Left lung (tissue), 10 donors: Measurements from ENCODE around the gene CSRNP3. TPM values are rescaled to one million over a fixed set of nuclear protein-coding genes. Genes with fewer than 3 reads are reported as not detected.

Experiments used
- ATAC-seq: fragments of 200-7000 bp; cut with Tn5 transposase; one replicate; pipeline ENCODE4 v1.9.1; 2020; ENCODE audit warnings: moderate library complexity
- DNase-seq, 4 donors: peaks; one replicate each; pipeline ENCODE4 v3.0.0-alpha.2; 2013 to 2020
- H3K27ac ChIP-seq, 2 donors: fragments of 200-600 bp; sonication (generic) in 1 of 2; one replicate each; pipeline versions ENCODE4 v1.5.0 to v1.8.0; 2020 to 2021
- H3K27me3 ChIP-seq, 2 donors: fragments of 200-600 bp; sonication (generic) in 1 of 2; one replicate each; pipeline versions ENCODE4 v1.5.0 to v1.8.0; 2020 to 2021
- H3K36me3 ChIP-seq, 2 donors: fragments of 200-600 bp; sonication (generic) in 1 of 2; one replicate each; pipeline versions ENCODE4 v1.5.0 to v1.8.0; 2020 to 2021
- H3K4me1 ChIP-seq, 2 donors: fragments of 200-600 bp; one replicate each; pipeline ENCODE4 v1.8.0; 2021
- H3K4me3 ChIP-seq, 2 donors: fragments of 200-600 bp; sonication (generic) in 1 of 2; one replicate each; pipeline versions ENCODE4 v1.5.0 to v1.8.0; 2020 to 2021; ENCODE audit warnings: mild to moderate bottlenecking in 1 of 2
- H3K9me3 ChIP-seq, 2 donors: fragments of 200-600 bp; sonication (generic) in 1 of 2; one replicate each; pipeline versions ENCODE4 v1.5.0 to v1.8.0; 2020 to 2021
- CTCF ChIP-seq, 2 donors: fragments of 200-600 bp; sonication (generic) in 1 of 2; IDR thresholded peaks; one replicate each; pipeline versions ENCODE4 v1.5.0 to v1.8.0; 2021; ENCODE audit warnings: antibody characterized with exemption in 2 of 2
- intact Hi-C, 2 donors: fragments of 100-400 bp; cut with DNase I; formaldehyde crosslinking; loops; one replicate each; pipeline versions ENCODE4 v1.11.2 to v1.14.2; 2022
- polyA plus RNA-seq, 6 donors: library from polyadenylated mRNA; unstranded; fragments of 120-200 nt; gene quantifications; one replicate each; pipeline ENCODE4 v1.2.1, GENCODE V29; 2013; ENCODE audit not compliant: insufficient read length in 6 of 6
- total RNA-seq, 2 donors: library from RNA; stranded (reverse); fragmentation: NEBNext Ultra II Directional; extraction: Animal tissue kit (Norgen Biotek cat#: 25700); gene quantifications; one replicate each; pipeline ENCODE4 v1.2.1, GENCODE V29; 2021
- donor health status: DM: no; HTN: yes; CAD: no.
- donor health status: DM: no; HTN: no; CAD: no.

CSRNP3 gene
- total and polyA plus RNA-seq, 8 donors = 1.5 to 11.4 (median 8.3) TPM

DNA sequence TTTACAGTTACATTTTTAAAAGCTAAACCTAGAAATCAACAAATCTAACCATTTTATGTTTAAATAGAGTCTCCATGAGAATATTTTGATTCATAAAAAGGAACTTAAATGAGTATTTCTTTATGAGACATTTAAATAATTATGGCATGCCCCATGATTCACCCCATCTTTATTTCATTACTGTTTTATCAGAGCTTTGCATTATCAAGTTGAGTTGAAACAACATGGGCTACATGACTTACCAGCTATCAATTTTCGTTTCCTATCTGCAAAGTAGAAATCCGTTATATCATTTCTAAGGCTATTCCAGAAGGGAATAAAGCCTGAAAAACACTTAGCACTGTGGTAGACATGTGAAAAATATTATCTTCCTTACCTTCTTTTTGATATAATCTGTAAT, 163.1 kb downstream of the CSRNP3 start:
- Histone ChIP-seq H3K4me1 (no peaks in the 10 kb centered on the region), H3K27me3 (no peaks in the 10 kb centered on the region), H3K4me3 (no peak overlapping the region), H3K36me3 (no peaks in the 10 kb centered on the region), H3K9me3 (no peaks in the 10 kb centered on the region), H3K27ac (no peak overlapping the region)
- no peak for DNase-seq
- TF ChIP-seq CTCF (IDR thresholded peaks at IDR 0.05) = no peak
- intact Hi-C loops = no loop called here
- ATAC-seq = no peak

GRCh38 chr2:165633431-165633830, 163.9 kb downstream of the CSRNP3 start:
- TF ChIP-seq CTCF (IDR thresholded peaks at IDR 0.05) = no peak
- H3K27me3 ChIP-seq = no peaks in the 10 kb centered on the region
- H3K9me3 ChIP-seq = no peaks in the 10 kb centered on the region
- H3K4me3 ChIP-seq = no peak overlapping the region
- no peak overlapping the region for H3K27ac ChIP-seq
- no peak for ATAC-seq
- H3K36me3 ChIP-seq = no peaks in the 10 kb centered on the region
- DNase-seq = no peak
- H3K4me1 ChIP-seq = no peaks in the 10 kb centered on the region
- intact Hi-C loops = no loop called here

- Histone ChIP-seq H3K4me1 (no peaks in the 10 kb centered on the region), H3K4me3 (no peak overlapping the region), H3K36me3 (no peaks in the 10 kb centered on the region), H3K27me3 (no peaks in the 10 kb centered on the region), H3K27ac (no peak overlapping the region), H3K9me3 (no peaks in the 10 kb centered on the region)
- DNase-seq = no peak
- intact Hi-C loops = no loop called here
- ATAC-seq = no peak
- no peak for TF ChIP-seq CTCF (IDR thresholded peaks at IDR 0.05)
These were observed 164.8 kb downstream of the CSRNP3 start for GRCh38 chr2:165634282-165634681.

GRCh38 chr2:165634855-165635254, 165.4 kb downstream of the CSRNP3 start:
- H3K27me3 ChIP-seq = no peaks in the 10 kb centered on the region
- intact Hi-C loops = no loop called here
- H3K9me3 ChIP-seq = no peaks in the 10 kb centered on the region
- H3K27ac ChIP-seq = no peak overlapping the region
- H3K36me3 ChIP-seq = no peaks in the 10 kb centered on the region
- no peak for TF ChIP-seq CTCF (IDR thresholded peaks at IDR 0.05)
- DNase-seq (peak in 2 of 4 donors; percentile 17 to 47), ATAC-seq (peak; percentile 47)
- no peaks in the 10 kb centered on the region for H3K4me1 ChIP-seq
- no peak overlapping the region for H3K4me3 ChIP-seq

DNA sequence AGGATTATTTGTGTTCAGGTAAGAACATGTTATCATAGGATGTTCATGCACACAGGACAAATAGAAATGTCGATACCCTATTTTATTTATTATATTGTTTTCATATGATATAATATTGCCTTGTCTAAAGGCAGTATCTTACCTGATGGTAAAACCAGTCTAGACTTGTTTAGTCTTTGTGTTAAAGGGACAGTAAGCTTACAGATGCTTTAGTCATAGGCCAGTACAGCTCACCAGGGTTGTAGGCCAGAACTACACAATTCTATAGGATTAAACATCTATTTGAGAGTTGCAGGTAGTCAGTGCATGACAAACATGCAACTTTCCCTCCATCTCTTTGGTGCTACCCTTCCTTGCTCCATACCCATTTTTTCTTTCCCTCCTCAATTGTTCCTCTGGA, 166.0 kb downstream of the CSRNP3 start:
- no peak for TF ChIP-seq CTCF (IDR thresholded peaks at IDR 0.05)
- H3K27ac ChIP-seq = no peak overlapping the region
- intact Hi-C loops = no loop called here
- H3K36me3 ChIP-seq = no peaks in the 10 kb centered on the region
- no peaks in the 10 kb centered on the region for H3K4me1 ChIP-seq
- ATAC-seq (no peak), DNase-seq (no peak)
- H3K27me3 ChIP-seq = no peaks in the 10 kb centered on the region
- H3K9me3 ChIP-seq = no peaks in the 10 kb centered on the region
- no peak overlapping the region for H3K4me3 ChIP-seq
